Omental fat pad (tissue), 4 donors: ENCODE results near the gene SLFN12L. TPM values are rescaled to one million over a fixed set of nuclear protein-coding genes. Genes with fewer than 3 reads are reported as not detected.
A peak's percentile ranks its signal among the peaks of the same experiment; 100 is the strongest.
"Not testable (repeated sequence)": the region's sequence is repeated elsewhere in the genome, so short reads cannot be mapped to it uniquely, and the experiment has no call there.

Experiments used
- ATAC-seq: fragments of 150-250 bp; one replicate; pipeline ENCODE4 v1.9.1; 2016; ENCODE audit warnings: mild to moderate bottlenecking, moderate library complexity; ENCODE audit not compliant: low FRiP score
- DNase-seq: peaks from one replicate; pipeline ENCODE4 v3.0.0-alpha.2; 2019; ENCODE audit warnings: low spot score
- CTCF ChIP-seq, 3 donors: fragments of 450-650 bp; IDR thresholded peaks; one replicate each; pipeline ENCODE4 v1.5.1; 2016 to 2017; ENCODE audit warnings: antibody characterized with exemption in 3 of 3, mild to moderate bottlenecking in 3 of 3, moderate library complexity in 2 of 3
- total RNA-seq, 4 donors: library from RNA; depleted of rRNA; stranded (reverse); fragments of >200 nt; gene quantifications; one replicate each; pipeline ENCODE4 v1.1.0, GENCODE V29; 2016

Gene SLFN12L
- total RNA-seq, 4 donors from 2014 or later: 2.3 to 31.2 (median 4.7) TPM

GRCh38 chr17:35575759-35576158, 38.3 kb upstream of the SLFN12L start:
- ATAC-seq: no peak

GRCh38 chr17:35569405-35569804, 31.9 kb upstream of the SLFN12L start:
- no peak for TF ChIP-seq CTCF (IDR thresholded peaks at IDR 0.05)
- no peak for DNase-seq
- no peak for ATAC-seq

More at GRCh38 chr17:35575759-35576158, 38.3 kb upstream of the SLFN12L start:
- TF ChIP-seq CTCF (IDR thresholded peaks at IDR 0.05): no peak
- no peak for DNase-seq

GRCh38 chr17:35568561-35568960, 31.1 kb upstream of the SLFN12L start:
- no peak for DNase-seq
- peak; percentile 66 for ATAC-seq
- TF ChIP-seq CTCF (IDR thresholded peaks at IDR 0.05): no peak

GRCh38 chr17:35566968-35567367, 29.5 kb upstream of the SLFN12L start:
- no peak for TF ChIP-seq CTCF (IDR thresholded peaks at IDR 0.05)
- ATAC-seq: no peak
- no peak for DNase-seq

GRCh38 chr17:35563181-35563580, 25.7 kb upstream of the SLFN12L start:
- DNase-seq, ATAC-seq: not testable (repeated sequence)

- no peak for DNase-seq
- TF ChIP-seq CTCF (IDR thresholded peaks at IDR 0.05): no peak
- ATAC-seq: no peak
Measured at GRCh38 chr17:35560703-35561102, 23.2 kb upstream of the SLFN12L start, which contains the start of gene SLFN14. TSS of gene SLFN14 (minus strand) at chr17:35560819. CDS start at chr17:35558062, 2,757 bp downstream.

GRCh38 chr17:35559495-35560210, 22.2 kb upstream of the SLFN12L start:
- ATAC-seq (no peak), DNase-seq (no peak)
- TF ChIP-seq CTCF (IDR thresholded peaks at IDR 0.05): no peak
